ENCODE data around the gene TFCP2.
"Not testable (repeated sequence)": the region's sequence is repeated elsewhere in the genome, so short reads cannot be mapped to it uniquely, and the experiment has no call there.

The TFCP2 gene, protein sequence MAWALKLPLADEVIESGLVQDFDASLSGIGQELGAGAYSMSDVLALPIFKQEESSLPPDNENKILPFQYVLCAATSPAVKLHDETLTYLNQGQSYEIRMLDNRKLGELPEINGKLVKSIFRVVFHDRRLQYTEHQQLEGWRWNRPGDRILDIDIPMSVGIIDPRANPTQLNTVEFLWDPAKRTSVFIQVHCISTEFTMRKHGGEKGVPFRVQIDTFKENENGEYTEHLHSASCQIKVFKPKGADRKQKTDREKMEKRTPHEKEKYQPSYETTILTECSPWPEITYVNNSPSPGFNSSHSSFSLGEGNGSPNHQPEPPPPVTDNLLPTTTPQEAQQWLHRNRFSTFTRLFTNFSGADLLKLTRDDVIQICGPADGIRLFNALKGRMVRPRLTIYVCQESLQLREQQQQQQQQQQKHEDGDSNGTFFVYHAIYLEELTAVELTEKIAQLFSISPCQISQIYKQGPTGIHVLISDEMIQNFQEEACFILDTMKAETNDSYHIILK

DNA sequence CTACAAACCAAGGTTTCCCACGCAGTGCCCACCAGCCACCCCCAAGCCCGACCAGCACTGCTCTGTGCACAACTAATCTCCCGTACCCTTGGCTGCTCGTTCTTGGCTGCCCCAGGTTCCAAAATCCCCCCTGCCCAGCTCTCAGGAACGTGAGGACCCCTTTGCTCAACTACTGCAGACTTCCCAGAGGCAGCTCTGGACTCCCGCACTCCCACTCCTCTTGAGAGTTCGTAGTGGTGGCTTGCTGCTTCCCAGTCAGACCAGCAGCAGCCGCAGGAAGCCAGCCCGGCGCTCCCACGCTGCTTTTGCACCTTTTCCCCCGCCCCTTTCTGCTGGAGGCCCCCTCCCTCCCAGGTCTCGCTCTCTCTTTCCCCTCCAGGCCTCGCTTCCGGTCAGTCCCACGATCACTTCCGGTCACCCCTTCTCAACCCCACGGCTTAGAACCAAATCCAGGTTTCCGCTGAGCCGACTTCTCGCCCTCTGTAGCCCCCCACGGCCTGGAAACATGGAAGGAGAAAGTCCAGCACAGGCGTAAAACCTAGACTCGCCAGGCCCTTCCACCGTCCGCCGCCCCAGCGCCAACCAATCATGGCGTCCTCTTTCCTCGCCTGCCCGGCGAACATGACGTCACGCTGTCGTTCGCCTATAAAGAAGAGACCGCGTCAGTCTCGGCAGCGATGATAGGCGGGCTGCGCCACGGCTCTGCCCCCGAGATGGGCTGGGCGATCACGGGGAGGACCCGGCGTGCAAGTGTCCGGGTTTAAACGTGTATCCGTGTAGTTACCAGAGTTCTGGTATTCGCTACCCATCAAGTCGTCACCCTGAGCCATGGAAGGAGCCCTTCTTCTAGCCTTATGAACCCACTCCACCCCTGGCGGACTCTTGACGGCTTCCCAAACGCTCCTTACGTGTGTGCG, at the start of gene TFCP2:
TSS of gene TFCP2 (minus strand) at position 621 of the 917 bp plus-strand sequence. CDS start 713 bp downstream, outside the sequence.
- DNase-seq (ENCODE audit: low read depth) = peak; percentile 81

DNA sequence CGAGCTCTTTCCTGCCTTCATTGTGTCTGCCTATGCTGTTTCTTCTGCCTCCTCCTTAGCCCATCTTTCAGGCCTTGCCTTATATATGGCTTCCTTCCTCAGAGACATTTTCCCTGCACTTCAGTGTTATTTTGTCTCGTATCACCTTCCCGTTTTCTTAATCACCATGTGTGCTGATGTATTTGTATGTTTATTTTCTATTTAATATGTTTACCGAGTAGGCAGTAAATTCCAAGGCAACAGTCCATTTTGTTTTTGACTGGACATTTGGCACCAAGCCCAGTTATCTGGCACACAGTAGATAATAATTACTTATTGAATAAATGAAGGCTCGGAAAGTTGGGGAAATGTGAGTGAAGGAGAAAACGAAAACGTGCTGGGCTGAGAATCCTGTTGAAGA, 49.5 kb upstream of the TFCP2 start:
- DNase-seq (ENCODE audit: low read depth) = no peak

DNA sequence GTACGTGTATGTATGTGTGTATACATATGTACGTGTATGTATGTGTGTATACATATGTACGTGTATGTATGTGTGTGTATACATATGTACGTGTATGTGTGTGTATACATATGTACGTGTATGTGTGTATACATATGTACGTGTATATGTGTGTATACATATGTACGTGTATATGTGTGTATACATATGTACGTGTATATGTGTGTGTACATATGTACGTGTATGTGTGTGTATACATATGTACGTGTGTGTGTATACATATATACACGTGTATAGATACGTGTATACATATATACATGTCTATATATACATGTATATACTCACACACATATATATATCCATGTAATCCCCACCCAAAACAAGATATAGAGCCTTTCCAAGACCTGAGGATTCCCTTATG, 46.9 kb upstream of the TFCP2 start:
- DNase-seq (ENCODE audit: low read depth) = not testable (repeated sequence)

DNA sequence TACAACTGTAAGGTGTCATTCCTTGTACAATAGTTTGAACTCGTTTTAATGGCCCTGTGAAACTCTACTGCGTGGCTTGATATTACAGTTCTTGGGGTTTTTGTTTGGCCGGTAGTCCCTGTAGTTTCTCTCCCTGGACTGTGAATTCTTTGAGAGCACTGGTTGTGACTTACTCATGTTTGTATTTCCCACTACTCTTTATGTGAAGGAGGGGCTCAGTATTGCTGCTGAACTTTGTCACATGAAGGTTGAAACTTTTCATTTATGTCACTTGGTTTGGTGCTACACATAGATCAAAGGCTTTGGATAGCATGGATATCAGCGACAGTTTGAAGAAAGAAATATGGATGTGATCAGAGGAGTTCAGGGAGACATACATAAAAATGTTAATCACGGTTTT, 46.4 kb upstream of the TFCP2 start:
- no peak for DNase-seq (ENCODE audit: low read depth)

DNA sequence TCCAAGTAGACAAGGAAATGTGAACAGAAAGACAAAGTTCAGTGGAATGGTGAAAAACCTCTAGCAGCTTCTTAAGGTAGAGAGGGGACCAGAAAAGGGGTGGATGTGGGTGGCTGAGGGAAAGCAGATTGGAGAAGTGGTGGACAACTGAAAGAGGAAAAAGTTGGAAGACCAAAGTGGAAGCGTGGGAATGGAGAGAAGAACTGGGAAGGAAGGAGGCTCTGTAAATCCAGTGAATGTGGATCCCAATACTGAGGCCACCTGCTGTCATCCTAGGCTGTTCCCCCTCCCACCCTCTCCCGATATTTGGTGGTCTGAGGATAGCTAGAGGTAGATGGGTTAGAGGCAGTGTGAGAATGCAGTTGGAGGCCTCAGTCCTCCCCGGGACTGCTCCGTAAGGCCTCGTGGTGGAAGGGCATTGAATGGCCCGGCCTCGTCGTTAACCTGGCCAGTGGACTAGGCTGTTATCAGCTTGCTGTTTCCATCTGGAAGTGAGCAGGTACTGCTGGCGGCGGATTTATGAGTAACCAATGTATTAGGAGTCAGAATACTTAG, 45.7 kb upstream of the TFCP2 start:
- no peak for DNase-seq (ENCODE audit: low read depth)

DNA sequence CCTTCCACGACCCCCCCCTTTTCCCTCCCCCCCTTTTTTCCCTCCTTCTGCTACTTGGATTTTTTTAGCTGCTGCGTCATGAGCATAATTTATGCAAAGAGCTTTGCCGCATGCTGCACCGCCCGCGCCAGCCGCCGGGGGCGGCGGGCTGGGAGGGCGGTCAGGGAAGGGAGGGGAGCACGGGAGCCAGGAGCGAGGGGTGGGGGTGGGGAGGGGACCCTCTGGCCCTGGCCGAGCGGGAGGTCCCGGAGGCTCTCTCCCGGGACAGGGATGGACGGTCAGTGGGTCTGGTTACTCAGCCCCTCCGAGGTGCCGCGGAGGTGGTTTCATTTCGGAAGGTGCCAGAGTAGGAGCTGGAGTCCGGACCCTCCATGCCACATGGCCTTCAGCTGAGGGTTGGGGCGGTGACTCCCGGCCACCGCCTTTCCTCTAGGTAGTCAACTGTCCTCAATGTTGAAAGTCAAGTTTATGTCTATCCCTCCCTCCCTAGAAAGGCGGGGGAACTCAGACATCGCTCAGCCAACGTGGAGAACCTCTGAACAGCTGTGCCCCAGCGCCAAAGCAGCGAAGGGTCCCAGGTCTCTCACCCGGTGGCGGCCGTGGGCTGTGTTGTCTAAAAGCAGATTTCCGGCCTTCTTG, 45.2 kb upstream of the TFCP2 start, which contains the start of gene POU6F1:
TSS of gene POU6F1 (minus strand) at position 95 of the 639 bp plus-strand sequence. CDS start 11,226 bp downstream, outside the sequence.
- DNase-seq (ENCODE audit: low read depth) = peak; percentile 23

DNA sequence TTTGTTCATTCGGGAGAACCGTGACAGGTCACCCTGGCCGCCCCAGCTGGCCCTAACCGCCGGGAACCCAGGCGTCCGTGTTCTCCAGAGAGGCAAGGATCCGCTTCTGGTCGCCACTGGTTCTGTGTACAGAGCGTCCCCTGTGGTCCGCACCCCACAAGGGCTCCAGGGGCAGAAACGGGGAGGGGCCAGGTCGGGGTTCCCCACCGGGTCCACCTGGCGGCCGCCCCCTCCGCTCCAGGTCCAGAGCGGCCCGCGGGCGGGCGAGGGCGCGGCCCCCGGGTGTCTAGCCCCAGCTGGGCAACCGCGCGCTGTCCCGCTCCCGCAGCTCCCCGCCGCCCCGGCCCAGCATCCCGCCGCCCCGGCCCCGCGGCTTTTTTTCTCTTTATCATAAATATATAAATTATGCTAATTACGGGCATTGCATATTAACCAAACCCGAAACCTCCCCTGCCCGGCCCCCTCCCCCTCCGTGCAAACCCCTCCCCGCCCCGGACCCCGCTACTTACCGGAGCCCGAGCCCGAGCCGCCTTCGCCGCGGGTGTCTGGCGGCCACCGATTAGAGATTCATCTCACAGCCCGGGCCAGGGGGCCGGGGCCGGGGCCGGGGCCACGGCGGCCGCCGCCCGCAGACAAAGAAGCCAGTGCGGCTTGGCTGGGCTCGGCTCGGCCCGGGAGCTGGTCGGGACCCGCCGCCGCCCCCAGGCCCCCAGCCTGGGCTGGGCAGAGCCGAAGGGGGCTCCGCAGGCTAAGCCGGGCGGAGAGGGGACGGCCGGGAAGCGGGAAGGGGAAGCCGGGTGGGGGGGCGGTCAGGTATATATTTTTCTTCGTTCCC, 44.4 kb upstream of the TFCP2 start:
- DNase-seq (ENCODE audit: low read depth) = no peak

DNA sequence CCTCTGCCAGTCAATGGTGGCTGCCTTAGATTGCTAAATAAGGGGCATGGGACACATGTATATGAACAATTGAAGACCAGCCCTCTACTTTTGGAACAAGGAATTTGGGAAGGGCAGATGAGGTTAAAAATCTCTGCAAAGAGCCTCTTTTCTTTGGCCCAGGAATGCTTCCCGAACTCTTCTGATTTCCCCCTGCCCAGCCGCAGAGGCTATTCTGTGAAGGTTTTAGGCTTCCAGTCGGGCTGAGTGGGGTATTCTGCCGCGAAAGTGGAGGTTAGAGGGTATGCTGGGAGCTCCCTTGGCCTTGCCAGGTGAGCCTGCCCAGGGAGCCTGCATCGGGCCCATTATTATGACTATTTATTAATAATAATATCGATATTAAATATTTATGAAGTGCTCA, 43.7 kb upstream of the TFCP2 start:
- no peak for DNase-seq (ENCODE audit: low read depth)

DNA sequence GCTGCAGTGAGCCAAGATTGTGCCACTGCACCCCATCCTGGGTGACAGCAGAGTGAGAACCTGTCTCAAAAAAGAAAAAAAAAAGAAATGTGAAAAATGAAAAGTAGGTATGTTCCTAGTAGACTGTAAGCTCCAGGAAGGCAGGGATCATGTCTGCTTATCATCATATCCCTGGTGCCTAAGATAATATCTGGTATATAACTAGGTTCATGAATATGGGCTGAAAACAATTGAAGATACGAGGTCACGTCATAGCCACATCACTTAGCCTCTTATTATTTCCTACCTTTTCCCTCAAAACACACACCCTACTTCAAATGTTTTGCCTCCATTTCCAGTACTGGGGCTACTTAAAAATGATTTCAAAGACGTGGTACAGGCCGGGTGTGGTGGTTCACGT, 42.0 kb upstream of the TFCP2 start:
- DNase-seq (ENCODE audit: low read depth) = no peak

DNA sequence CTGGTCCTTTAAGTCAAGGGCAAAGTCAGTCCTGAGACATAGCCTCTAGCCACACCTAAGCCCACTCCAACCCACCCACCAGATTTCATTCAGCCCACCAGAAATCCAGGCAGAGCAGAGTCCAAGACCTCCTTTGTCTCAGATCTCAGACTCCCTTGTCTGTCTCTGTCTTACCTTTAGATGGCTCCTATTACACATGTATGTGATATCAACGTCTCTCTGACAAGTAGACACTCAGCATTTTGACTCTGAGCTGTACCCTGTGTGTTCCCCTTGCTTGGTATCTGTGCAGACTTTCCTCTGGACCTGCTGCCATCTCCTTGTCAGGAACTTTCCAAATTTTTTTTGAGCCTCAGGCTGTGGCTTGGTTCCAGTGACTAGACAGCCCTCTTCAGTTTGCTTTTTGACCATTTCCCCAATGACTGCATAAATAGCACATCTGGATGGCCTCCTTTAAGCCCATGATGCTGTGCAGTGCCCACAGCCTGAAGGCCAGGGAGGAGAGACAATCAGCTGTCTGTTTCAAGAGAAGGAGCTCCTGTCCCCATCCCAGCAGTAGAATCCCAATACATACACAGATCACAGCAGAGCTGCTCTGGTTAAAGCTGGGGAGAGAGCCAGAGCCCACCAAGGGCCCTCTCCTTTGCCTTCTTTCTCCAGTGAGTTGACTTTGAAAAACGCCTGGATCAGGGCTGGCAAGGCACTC, 37.9 kb upstream of the TFCP2 start:
- no peak for DNase-seq (ENCODE audit: low read depth)

DNA sequence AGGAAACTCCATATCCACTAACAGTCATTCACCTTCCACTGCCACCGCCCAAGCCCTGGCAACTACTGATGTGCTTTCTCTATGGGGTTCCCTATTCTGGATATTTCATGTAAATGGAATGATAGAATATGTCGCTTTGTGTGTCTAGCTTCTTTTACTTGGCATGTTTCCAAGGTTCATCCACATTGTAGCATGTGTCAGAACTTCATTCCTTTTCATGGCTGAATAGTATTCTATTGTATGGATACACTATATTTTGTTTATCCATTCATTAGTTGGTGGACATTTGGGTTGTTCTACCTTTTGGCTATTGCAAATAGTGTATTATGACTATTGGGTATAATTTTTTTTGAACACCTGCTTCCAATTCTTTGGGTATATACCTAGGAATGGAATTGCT, 36.3 kb upstream of the TFCP2 start:
- DNase-seq (ENCODE audit: low read depth) = no peak

DNA sequence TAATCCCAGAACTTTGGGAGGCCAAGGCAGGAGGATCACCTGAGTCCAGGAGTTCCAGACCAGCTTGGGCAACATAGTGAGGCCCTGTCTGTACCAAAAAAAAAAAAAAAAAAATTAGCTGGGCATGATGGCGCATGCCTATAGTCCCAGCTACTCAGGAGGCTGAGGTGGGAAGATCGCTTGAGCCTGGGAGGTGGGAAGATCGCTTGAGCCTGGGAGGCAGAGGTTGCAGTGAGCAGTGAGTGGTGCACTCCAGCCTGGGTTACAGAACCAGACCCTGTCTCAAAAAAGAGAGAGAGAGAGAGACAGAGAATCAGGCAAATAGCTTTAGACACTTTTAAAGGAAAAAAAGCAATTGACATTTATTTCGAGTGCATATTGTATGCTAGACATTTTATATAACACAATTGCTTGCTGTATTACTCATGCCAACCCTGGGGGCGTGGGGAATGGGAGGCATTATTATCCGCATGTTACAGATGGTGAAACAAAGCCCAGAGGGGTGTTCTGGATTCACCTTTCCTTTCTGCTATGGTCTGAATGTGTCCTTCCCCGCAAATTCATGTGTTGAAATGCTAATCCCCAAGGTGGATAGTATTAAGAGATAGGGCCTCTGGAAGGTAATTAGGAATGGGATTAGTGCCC, 35.2 kb upstream of the TFCP2 start:
- DNase-seq (ENCODE audit: low read depth) = no peak

DNA sequence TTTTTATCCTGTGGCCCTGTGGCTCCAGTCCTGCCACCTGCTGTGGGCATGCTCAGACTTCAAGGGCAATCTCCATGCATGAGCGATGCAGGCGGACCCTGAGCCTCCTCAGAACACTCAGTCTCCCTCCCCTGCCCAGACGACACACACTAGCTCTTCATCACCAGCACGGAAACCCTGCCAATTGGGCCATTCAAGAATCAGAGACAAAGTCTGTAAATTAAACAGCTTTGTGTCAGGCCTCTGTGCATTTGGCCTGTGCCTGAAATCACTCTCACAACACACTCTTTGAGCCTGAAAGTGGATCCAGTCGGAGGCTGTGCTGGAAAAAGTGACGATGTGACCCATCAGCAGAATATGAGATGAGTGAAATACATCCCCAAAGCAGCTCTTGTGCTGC, 32.4 kb upstream of the TFCP2 start:
- no peak for DNase-seq (ENCODE audit: low read depth)

DNA sequence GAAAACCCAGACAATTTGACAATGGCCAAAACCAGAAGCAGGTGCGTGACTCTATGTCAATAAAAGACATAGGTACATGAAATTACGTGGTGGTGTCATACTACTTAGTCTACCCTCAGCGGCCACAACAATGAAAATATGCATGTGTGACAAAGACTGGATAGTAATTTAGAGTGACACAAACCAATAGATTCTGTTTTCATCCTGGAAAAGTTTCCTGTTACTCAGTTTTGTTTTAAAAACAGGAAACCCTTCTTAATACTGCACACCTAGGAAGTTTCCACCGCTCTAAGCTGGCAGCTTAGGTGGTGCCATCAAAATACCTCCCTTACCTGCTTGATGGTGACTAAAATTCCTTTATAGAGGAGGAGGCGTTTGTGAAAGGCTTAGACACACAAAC, 29.8 kb upstream of the TFCP2 start:
- no peak for DNase-seq (ENCODE audit: low read depth)

DNA sequence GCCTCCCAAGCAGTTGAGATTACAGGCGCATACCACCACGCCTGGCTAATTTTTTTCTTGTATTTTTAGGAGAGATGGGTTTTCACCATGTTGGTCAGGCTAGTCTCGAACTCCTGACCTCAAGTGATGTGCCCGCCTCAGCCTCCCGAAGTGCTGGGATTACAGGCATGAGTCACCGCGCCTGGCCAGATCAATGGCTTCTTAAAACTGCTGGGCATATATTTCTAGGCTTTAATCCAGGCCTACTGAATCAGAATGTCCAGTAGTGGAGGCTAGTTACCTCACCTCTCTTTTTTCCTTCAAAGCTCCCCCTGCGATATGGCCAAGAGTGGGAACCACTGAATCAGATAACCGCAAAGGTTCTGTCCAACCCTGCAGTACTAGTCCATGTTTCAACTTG, 27.9 kb upstream of the TFCP2 start:
- no peak for DNase-seq (ENCODE audit: low read depth)

DNA sequence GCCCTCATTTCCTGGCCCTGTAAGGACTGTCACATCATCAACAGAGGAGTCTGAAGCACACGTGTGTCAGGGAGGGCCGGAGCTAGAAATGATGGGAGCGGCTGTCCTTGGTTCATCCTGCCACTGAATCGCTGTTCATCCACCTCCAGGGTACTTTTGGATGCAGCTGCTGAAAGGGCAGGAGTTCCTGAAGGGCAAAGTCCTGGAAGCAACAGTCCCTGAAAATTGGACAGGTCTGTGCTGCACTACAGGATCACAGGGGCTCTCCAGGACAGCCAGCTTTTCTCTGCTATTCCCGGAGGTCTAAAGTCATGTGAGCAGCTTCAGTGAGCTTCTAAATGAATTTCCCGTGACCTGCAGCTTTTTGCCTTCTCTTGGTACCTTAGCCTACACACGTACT, 27.2 kb upstream of the TFCP2 start:
- no peak for DNase-seq (ENCODE audit: low read depth)

DNA sequence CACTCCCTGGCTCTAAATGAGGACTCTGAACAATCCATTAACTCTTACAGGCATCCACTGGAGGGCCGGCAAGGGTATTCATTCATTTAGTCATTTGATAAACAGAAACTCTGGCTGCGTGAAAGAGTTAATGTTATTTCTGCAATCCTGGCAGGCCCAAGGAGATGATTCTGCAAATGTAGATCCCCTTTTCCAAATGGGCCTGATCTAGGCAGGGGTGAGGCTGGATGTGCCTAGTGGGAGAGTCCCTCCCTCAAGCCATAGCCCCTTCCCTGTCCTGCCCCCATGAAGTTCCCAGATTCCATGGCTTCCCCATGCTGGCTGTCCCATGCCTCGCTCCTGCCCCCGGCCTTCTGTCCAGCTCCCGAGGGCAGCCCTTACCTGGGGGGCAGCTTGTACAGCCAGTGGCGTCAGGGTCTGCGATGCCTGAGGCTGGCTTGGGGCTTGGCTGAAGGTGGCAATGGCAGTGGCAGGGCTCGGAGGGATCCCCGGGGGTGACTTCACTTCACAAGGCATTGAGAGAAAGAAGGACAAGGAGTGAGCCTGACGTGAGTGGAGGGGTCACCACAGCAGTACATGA, 26.5 kb upstream of the TFCP2 start:
- DNase-seq (ENCODE audit: low read depth) = no peak

DNA sequence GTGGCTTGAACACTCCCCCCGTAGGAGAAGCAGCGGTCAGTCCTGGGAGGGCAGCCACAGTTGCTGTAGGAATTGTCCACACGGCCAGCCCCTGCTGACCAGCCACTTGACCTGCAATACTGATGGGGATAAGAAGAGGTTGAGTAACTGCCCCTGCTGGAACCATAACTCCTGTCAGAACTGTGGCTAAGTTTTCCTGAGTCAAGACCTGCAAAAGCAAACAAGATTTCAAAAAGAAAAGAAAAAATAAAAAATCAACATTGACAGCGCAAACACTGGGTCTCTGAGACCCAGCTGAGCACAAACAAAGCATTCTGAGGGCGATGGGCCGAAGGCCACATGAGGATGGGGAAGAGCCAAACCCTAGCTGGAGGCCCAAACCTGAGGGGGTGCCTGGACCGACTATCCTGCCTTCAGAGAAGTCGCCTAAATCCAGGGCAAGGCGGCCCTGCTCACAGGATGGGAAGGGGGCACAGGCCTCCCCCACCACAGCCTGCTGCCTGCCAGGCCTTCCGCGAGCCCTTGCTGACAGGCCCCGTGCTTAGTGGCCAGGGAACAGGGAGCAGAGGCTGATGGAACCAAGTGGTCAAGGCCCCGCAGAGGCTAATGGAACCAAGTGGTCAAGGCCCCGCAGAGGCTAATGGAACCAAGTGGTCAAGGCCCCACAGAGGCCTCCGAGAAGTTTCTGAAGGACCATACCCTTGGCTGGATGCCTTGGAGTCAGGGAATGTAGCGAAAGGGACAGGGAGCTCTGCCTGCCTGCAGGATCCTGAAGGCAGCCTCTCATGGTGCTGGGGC, 25.8 kb upstream of the TFCP2 start:
- no peak for DNase-seq (ENCODE audit: low read depth)

All from stimulated activated CD8-positive, alpha-beta memory T cell treated with anti-CD3 and anti-CD28 coated beads, Interleukin-7, amount 100 ng/mL, for 24 hours (primary cell).